ENCODE data around the gene UBE2E1.

UBE2E1 gene

DNA sequence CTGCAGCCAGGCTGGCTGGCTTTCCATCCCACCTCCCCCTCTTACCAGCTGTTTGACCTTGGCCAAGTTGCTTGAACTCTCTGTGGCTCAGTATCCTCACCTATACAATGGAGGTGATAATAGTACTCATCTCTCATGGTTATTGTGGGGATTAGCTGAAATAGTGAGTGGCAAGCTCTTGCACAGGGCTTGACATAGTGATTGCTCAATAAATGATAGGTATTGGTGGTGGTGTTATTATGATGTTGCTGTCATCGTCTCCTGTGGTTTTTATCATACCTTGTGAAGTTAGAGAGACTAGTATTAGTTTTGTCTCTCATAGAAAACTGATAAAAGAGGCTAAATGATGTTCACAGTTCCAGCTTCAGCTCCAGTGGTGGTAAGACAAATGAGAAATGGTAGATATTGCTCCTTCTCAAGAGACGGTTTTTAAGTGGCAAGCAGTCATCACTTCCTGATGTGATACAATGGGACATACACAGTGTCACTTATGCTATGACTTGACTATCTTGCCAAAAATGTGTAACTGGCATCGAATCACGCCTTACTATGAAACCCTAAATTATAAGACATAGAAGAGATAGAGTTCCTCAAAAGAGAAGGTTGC, 12.1 kb upstream of the UBE2E1 start:
- DNase-seq (ENCODE audit: insufficient read length, low spot score) (no peak), FAIRE-seq (no peak)

DNA sequence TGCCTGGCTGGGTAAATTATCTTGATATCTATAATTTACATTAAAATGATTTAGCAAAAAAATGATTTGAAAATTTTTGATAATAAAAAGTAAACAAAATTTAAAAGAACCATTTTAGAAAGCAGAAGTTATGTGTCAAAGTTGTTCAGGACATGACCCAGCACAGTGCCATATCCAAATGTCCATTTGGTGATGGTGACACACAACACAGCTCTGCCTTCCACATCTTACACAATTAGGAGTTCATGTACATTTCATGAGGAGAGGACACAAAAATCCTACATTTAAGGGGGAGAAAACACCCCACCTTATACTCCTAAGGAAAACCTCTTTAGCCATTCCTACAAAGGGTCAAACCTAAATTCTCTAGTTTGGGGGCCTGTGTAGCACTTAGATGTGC, 10.7 kb upstream of the UBE2E1 start:
- no peak for DNase-seq (ENCODE audit: insufficient read length, low spot score)
- FAIRE-seq: no peak

DNA sequence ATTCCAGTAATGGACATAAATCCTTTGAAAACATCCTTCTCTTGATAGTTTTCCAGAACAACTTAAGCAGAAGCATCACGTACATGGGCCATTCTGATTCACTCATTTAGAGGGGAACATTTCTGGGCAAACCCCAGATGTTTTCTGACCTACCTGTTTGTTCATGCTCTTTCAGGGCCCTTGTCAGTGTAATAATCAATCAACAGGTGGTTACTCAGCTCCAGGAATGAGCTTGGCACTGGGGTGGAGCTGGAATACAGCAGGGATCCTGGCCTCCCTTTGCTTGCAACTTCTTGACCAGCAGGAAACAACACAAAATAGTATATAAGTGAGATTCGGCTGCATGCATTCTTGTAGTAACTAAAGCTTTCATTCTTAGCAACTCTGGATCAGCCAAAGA, 9.2 kb upstream of the UBE2E1 start:
- FAIRE-seq (no peak), DNase-seq (ENCODE audit: insufficient read length, low spot score) (no peak)

DNA sequence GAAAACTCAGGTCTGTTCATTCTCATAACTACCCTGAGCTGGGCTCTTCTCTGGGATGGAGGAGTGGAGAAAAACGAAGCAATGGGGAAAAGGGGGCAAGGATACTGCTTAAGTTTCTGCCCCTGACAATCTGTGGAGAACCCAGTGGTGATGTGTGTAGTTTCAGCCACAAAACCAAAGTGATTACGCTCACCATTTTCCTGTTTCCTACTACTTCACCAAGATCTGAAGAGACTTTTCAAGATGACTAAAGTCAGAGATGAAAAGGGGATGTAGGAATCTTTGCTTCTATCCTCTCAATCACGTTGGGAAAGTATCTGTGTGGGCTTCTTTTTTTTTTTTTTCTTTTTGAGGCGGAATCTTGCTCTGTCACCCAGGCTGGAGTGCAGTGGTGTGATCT, 8.3 kb upstream of the UBE2E1 start:
- no peak for FAIRE-seq
- DNase-seq (ENCODE audit: insufficient read length, low spot score): no peak

DNA sequence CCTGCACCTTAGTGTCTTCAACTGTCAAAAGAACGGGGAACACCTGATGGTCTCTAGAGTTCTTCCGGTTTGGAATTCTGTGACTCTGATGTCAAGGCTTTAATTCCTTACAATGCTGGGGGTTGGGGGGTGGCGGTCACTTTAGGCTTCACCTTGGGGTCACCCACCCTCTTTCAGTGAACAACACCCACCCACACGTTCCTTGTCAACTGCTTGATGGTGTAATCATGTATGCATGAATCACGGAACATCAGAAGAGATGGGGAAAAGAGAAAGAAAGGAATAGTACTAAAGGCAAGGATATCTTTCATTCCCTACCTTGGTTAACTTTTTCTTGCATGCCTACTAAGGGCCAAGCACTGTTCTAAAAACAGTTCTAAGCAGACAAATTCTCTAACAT, 7.3 kb upstream of the UBE2E1 start:
- DNase-seq (ENCODE audit: insufficient read length, low spot score) (no peak), FAIRE-seq (no peak)

DNA sequence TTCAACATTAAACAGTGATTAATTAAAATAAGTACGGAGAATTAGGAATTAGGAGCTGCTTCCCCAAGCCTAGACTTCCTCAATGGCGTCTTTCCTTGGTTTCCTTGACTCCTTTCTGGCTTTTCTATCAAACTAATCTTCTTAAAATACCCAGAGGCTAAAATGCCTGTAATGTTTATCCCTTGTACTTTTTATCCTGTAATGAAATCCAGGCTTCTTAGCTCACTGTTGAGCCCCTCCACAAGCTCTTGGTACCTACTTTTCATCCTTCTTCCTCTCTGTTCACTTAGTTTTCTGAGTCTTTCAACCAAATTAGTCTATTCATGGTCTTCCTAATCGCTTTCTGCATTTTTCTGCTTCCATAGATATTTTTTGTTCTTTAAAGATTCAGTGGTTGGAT, 6.9 kb upstream of the UBE2E1 start:
- FAIRE-seq (no peak), DNase-seq (ENCODE audit: insufficient read length, low spot score) (no peak)

DNA sequence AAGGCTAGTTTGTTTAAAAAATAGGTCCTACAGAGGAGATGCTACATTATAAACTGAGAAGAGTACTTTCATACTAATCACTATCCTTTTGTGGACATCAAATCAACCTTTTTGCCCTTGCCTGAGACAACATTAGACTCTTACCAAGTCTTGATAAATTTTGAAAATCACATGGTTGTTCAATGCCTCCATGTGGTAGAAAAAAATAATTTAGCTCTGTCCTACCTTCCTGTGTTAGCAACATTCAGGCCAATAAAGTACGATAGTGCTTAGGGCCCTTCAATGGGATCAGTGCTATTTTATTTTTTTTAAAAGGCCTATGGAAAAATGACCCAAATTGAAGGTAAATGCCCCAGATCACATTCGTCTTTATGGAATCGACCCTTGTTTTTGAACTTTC, 5.0 kb upstream of the UBE2E1 start:
- no peak for FAIRE-seq
- no peak for DNase-seq (ENCODE audit: insufficient read length, low spot score)

DNA sequence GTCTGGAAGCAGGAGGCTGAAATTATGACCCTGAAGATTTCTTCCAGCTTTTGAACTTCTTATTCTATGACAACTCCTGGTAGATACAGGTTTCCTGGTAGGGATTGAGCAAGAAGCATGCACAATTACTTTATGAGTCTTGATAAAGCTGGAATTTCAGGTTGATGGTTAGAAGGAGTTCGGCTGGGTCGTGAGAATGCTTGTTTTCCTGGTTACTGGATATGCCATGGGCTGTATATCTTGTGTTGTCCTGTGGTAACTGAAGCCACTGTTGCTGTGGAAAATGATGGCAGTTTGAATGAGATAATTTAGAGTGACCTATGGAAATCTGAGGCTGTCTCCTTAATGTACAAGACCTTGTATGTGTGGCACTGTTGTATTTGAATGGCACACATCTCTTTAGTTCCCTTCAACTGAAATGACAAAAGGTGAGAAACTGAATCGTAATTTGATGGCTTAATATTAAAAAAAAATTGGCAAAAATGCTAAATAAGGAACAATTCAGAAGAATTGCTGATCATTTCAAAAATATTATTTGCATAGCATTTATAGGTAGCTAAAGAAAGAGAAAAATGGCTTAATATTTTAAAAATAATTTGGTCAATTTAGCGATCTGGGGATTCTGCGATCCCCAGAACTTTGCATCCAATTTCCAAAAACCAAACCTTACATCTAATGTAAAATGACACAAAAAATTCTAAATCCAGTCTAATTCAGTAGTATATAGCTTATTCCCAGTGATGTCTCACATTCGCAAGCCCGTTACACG, 1.1 kb upstream of the UBE2E1 start:
- DNase-seq (ENCODE audit: insufficient read length, low spot score): no peak
- FAIRE-seq: peak; percentile 4

DNA sequence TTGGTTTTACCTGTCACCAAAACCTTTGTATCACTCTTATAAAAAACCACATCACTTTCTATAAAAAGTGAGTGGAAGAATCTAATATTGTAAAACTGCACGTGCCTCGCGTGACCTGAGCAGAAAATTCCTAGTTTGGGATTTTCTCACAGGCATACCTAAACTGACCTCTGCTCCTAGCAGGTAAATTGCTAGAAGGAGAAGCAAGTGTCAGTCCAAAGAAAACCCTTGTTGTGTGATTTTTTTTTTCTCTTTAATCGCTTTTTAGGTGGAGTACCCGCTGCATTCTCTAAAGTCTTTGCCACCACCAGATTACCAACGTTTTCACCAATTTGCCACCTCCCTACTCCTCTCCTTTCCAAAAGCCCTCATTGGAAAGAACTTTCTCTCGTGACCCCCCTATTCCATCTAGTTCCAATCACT, 534 bp upstream of the UBE2E1 start:
- no peak for DNase-seq (ENCODE audit: insufficient read length, low spot score)
- no peak for FAIRE-seq

DNA sequence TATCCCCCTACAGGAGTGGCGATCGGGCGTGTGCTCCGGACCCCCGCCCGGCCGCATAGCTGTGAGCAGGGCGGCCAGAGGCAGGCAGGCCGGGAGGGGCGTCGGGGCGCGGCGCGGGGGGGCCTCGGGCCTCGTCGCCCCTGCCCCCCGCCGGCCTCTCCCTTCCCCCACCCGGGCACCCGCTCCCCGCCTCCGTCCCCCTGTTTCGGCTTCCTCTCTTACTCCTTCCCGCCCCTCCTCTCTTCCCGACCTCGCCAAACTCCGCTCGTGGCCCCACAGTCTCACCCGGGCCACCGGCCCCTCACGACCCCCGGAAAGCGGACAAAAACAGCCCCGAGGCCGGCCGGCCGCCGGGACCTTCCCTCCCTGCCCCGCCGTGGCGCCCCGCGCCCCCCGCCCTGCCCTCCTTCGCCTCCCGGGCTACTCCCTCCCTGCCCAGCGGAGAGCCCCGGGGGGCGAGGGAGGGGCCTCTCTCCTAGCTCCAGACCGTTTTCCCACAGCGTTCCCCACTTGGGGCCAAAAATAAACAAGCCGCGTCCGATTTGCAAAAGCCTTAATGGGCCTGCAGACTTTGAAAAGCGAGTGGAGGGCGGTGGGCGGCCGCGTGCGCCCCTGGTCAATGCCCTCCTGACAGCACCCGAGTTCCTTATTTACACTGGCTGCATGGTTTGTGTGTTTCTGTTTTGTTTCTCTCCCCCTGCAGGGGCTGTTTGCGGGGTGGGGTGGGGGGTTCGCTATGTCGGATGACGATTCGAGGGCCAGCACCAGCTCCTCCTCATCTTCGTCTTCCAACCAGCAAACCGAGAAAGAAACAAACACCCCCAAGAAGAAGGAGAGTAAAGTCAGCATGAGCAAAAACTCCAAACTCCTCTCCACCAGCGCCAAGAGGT, 1.0 kb downstream of the UBE2E1 start:
- FAIRE-seq (no peak), DNase-seq (ENCODE audit: insufficient read length, low spot score) (no peak)

DNA sequence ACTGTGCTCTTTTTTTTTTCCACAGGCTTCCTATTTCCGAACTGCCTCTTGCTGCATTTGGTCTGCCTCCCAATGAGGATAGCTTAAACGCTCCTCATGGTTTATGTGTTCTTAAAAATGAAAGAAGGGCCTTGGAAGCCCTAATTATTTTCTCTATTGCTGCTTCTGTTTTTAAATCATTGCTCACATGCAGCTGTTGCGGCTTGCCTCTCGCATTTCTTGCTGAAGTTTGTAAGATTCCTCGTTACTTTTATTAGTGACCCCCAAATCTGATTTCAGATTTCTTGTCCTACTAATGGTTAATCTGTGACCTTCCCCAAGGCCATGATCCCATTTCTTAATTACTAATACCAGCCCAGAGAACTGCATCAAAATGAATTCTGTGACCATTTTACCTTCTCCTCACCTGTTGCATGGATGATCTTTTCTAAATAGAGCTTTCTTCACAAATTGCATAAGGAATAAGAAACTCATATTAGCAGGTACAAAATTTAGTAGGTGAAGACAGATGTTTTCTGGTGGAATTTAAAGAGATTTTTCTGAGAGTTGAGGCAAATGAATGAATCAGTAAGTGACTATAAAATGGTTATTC, 1.8 kb downstream of the UBE2E1 start:
- FAIRE-seq: no peak
- no peak for DNase-seq (ENCODE audit: insufficient read length, low spot score)

DNA sequence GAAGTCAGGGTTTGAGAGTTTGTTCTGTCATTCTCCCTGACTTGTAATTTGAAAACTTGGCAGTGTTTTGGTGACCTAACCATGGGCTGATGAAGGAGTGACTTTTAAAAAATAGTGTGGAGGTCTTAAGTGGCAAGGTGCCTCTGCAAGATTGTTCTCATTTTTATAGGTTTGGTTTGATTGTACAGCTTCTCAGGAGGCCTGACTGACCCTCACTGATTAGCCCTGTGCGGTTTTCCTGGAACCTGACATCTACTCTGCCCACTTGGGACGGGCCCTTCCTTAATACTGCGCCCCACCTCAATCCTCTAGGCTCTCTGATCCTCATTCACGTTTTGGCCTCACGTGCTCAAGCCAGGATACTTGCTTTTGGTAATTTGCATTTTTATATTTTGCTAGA, 2.8 kb downstream of the UBE2E1 start:
- no peak for FAIRE-seq
- no peak for DNase-seq (ENCODE audit: insufficient read length, low spot score)

DNA sequence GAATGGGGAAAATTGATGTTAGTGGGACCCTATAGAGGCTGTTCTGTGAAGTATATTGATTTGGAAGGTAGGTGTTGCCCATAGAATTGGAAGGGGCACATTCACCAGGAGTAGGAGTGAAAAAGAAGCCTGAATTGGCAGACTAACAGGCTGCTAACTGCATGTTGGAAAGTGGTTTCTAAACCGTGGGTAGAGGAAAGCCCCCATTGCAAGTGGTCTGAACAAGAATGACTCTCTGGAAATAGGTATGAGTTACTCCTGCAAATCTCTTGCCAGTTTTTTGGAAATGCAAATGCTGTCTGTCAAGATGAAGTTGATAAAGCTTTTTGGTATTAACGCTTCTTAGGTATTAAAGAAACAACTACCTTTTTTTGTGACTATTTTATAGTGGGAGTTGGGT, 3.5 kb downstream of the UBE2E1 start:
- DNase-seq (ENCODE audit: insufficient read length, low spot score) (no peak), FAIRE-seq (no peak)

DNA sequence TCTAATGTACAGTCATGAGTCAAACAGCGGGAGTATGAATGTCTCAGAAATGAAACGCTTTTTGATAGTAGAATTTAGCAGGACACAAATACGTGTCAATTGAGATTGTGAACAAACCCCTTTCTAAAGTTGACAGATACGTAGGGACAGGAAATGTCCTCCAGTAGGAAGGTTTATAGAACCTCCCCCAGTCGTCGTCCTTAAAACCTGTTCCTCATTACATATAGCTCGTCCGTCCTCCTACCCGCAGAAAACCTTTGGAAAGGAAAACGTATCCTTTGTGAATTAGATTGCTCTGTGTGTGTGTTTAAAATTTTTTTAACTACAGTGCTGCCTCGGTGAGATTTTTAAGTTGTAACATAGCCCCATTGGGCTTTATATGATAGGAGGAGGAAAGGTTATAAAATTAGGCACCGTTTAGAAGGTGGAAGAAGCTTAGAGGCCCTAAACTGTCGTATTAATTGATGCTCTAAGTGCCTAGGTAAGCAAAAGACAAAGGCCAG, 4.1 kb downstream of the UBE2E1 start:
- DNase-seq (ENCODE audit: insufficient read length, low spot score) (no peak), FAIRE-seq (no peak)

DNA sequence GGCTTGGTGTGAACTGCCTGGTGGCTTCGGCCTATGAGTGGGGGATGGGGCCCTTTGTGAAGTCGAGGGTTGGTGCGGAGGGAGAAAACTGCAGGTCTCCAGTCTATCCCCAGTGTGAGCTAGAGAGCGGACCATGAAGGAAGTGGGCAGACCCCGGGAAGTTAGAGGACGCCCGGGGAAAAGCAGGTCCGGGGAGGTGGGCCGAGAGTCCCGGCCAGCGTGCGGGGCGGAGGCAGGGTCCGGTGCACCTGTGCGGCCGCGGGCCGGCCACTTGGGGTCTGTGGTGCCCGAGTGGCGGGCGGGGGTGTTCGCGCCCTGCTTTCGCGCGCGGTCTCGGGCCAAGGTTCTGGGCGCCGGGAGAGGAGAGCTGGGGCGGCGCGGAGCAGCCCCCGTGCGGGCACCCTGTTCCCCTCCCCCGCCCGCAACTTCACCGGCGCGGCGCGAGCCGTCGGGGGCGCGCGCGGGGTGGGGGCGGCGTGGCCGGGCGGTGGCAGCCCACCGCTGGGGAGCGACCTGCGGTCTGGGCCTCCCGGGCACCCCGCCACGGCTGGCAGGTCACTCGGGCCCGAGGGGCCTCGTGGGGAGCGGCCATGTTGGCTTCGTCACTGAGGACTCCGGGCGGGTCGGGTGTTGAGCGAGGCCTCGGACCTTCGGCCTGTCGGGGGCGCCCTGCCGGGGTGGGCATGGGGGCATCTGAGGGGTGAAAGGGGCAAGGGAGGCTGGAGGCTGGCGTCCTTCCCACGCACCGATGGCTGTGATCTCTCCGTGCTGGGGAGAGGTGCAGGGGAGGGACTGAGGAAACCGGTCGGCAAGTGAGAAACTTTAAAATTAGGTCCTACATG, 4.8 kb downstream of the UBE2E1 start:
- FAIRE-seq: peak; percentile 13
- peak; percentile 60 for DNase-seq (ENCODE audit: insufficient read length, low spot score)

DNA sequence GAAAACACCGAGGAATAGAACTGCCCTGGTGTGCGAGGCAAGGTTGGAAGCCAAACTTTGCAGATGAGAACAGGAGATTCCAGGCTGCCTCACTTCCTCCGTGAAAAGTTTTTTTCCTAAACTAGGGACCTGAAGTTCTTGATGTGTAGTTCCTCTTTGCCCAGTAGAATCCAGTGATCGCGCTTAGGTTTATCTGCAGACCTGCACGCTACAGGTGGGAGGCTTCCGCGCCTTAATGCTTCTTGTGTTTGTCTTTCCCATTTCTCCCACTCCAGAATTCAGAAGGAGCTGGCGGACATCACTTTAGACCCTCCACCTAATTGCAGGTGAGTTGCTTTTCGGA, 5.4 kb downstream of the UBE2E1 start:
- no peak for DNase-seq (ENCODE audit: insufficient read length, low spot score)
- FAIRE-seq: no peak

DNA sequence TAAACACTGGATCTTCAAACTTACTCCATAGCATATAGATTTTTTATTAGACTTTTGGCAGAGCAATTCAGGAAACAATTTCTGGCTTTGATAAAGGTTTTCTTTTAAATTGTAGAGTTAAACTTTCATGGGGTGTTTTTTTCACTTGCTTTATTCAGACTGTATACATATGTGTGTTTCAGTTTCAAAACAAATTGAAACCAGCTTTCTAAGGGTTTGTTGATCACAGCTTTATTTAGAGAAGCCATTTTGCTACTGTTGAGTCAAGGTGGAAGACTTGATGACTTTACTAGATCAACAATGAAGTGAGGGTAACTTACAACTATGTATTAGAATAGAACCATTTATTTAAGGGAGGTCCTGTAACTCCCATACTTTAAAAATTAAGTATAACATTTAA, 6.2 kb downstream of the UBE2E1 start:
- no peak for DNase-seq (ENCODE audit: insufficient read length, low spot score)
- no peak for FAIRE-seq

DNA sequence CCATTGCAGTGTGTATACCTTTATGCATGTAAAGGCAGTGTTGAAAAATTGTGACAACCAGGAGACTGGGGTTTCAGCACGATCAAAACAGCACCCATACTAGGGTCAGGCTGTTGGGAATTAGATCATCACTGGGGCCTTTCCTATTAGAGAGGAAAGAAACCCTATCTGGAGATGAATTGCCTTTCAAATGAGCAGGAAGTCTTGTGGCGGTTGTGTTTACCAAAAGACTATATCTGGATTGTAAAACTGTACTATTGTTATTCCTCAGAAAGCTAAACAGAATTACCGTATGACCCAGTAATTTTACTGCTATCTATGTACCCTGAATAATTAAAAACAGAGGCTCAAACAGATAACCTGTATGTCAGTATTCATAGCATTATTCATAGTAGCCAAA, 10.1 kb downstream of the UBE2E1 start:
- FAIRE-seq (no peak), DNase-seq (ENCODE audit: insufficient read length, low spot score) (no peak)

DNA sequence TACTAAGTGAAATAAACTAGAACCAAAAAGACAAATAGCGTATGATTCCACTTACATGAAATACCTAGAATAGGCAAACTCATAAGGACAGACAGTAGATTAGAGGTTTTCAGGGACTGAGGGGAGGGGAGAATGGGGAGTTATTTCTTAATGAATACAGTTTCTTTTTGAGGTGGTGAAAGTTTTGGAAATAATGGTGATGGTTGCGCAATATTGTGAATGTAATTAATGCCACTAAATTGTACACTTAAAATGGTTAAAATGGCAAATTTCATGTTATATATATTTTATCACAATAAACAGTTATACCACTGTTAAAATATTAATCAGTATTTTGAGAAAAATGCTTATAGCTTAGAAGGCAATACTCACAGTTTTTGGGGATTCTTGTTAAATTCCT, 11.0 kb downstream of the UBE2E1 start:
- no peak for DNase-seq (ENCODE audit: insufficient read length, low spot score)
- FAIRE-seq: no peak

DNA sequence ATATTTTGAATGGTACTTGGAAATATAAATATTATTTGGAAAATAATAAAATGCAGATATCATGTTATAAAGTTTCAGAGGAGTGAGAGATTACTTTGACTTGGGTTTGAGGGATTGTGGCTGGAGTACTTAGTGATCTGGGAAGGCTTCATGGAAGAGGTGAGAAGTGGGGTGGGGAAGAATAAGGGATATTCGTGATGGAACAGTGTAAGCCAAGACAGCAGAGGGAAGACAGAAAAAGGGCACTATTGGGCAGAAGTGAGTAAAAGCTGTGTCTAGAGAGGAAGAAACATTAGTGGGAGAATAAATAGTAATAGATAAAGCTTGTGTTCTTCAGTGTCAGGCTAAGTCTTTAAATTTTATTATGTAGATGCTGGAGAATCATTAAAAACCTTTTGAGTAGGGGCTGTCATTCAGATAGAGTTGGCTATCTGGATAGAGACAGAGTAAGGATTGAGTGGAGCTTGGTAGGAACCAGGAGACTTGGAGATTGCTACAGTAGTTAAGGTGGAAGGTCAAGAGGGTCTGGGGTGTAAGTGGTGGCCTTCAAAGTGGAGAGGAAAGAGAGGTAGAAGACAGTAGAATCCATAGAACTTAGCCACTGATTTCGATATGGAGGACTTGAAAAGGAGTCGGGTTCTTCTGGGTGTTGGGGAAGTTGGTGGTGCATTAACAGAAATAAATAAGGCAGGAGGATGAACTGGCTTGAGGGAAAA, 11.9 kb downstream of the UBE2E1 start:
- DNase-seq (ENCODE audit: insufficient read length, low spot score) (no peak), FAIRE-seq (no peak)

Data from HTR-8/SVneo (cell line).